HCT116 (cell line): ENCODE data around the gene PROCA1.

Source experiments
- CBX3 ChIP-seq: IDR thresholded peaks from 2 replicates; pipeline ENCODE4 v1.6.1; 2012; ENCODE audit warnings: low read depth
- CTCF ChIP-seq, 3 experiments: fragments of 200-600 bp in 1 of 3; sonication (generic) in 1 of 3; IDR thresholded peaks in 2 of 3; conservative IDR thresholded peaks in 1 of 3; 2 replicates each; pipeline ENCODE4 v1.5.1; 2012 to 2017; ENCODE audit warnings: low read depth in 2 of 3, low read length in 2 of 3, antibody characterized with exemption in 1 of 3, borderline replicate concordance in 1 of 3, control low read depth in 1 of 3, mild to moderate bottlenecking in 1 of 3, mixed read lengths in 1 of 3, mixed run types in 1 of 3, moderate library complexity in 1 of 3; ENCODE audit not compliant: insufficient read depth in 1 of 3
- MAX ChIP-seq: IDR thresholded peaks from 2 replicates; pipeline ENCODE4 v1.6.1; 2012
- POLR2AphosphoS5 ChIP-seq: IDR thresholded peaks from 2 replicates; pipeline ENCODE4 v1.6.1; 2011; ENCODE audit warnings: mild to moderate bottlenecking, low read depth, low read length, moderate library complexity
- SP1 ChIP-seq: IDR thresholded peaks from 2 replicates; pipeline ENCODE4 v1.6.1; 2012; ENCODE audit warnings: low read depth
- ZNF274 ChIP-seq: fragments of 200-500 bp; sonication (Bioruptor generic); IDR thresholded peaks from 2 replicates; pipeline ENCODE4 v1.6.1; 2014; ENCODE audit warnings: mild to moderate bottlenecking, low read depth, low read length, inconsistent platforms

GRCh38 chr17:28719021-28719433, 7.3 kb upstream of the PROCA1 start:
- TF ChIP-seq SP1 = no peak
- TF ChIP-seq CTCF (IDR thresholded peaks at IDR 0.05 in 2 of 3, conservative IDR thresholded peaks at IDR 0.05 in 1 of 3; ENCODE audit: borderline replicate concordance in 1 of 3, insufficient read depth in 1 of 3, low read depth in 2 of 3, low read length in 2 of 3) = no peak
- no peak for TF ChIP-seq MAX
- TF ChIP-seq POLR2AphosphoS5 = no peak; the same call in 1 of the 2 replicates
- no peak for TF ChIP-seq ZNF274
- no peak for TF ChIP-seq CBX3
